PFSK-1 (cell line): Measurements from ENCODE around the gene PMIS2.

ENCODE experiments used
- POLR2AphosphoS5 ChIP-seq: IDR thresholded peaks from 2 replicates; pipeline ENCODE4 v1.6.1; 2012; ENCODE audit warnings: low read depth, mild to moderate bottlenecking, control low read depth, low read length, moderate library complexity
- REST ChIP-seq, 2 experiments: IDR thresholded peaks; 2 replicates each; pipeline versions ENCODE4 v1.6.1 to v1.8.0; 2011 to 2012; ENCODE audit warnings: low read depth in 2 of 2, low read length in 2 of 2, control low read depth in 1 of 2, inconsistent platforms in 1 of 2, mild to moderate bottlenecking in 1 of 2, moderate library complexity in 1 of 2; ENCODE audit not compliant: insufficient read depth in 1 of 2

DNA sequence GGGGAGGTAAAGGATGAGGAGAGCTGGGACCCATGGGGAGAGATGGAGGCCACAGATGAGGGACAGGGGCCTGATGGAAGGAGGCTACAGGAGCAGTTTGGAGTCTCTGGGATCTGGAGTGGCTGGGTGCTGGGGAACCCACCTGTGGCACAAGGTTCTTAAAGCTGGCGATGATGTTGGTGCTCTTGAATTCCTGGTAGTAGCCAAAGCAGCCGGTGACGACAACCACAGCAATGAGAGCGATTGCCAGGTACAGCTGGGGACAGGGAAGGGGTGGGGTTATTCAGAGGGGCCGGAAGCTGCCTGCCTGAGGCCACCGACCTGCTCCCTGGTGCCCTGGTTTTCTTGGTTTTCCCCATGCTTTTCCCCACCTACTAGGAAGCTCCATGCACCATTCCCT lies 25.3 kb upstream of the PMIS2 start:
- TF ChIP-seq REST (IDR thresholded peaks at IDR 0.05; ENCODE audit: insufficient read depth in 1 of 2, low read depth in 2 of 2, low read length in 2 of 2) (no peak), POLR2AphosphoS5 (no peak)
